HG02588 (cell line): Measurements from ENCODE around the gene GPHN.

Experiments used
- ATAC-seq: cut with Tn5 transposase; IDR thresholded peaks from one replicate; pipeline ENCODE4 v1.9.1; 2021; ENCODE audit warnings: mild to moderate bottlenecking, moderate library complexity; ENCODE audit not compliant: unreplicated experiment

The GPHN gene

DNA sequence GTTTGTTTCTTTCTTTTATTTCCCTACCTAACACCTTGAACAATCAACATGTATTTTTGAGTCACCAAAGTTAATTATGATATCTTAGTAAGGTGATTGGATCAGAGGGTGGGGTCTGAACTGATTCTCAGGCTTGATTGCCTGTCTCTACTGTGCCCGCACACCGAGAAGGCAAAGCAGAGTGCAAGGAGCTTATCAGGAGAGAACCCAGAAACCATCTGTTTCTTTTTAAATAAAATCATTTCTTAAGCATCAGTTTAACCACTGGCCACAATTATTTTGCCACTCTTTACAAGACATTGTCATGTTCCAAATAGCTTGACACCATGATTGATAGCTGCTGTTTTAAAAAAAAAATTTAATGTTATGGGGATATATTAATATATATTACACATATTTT, 684.4 kb downstream of the GPHN start:
- no peak for ATAC-seq

DNA sequence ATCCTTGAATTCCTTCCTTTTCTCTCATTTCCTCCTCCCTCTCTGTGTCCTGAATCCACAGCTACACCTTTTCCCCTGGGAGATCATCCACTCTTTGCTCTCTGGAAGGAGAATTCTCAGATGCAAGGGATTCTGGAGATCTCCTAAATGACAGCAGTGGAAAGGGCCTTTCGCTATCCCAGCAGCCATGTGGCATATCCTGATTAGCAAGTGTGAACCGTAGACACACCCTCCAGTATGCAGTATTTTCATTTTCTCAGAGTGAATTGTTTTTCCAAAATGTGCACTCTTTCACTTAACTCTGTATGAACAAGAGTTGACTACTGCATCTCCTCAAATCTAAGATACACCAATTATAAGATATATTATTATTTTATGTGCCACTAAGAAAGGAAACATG, 687.3 kb downstream of the GPHN start:
- ATAC-seq: no peak

DNA sequence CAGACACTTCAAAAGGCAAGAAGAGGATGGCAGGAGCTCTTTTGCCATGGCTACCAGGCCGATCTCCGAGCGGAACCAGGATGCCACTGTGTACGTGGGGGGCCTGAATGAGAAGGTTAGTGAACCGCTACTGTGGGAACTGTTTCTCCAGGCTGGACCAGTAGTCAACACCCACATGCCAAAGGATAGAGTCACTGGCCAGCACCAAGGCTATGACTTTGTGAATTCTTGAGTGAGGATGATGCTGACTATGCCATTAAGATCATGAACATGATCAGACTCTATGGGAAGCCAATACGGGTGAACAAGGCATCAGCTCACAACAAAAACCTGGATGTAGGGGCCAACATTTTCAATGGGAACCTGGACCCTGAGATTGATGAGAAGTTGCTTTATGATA, 691.1 kb downstream of the GPHN start:
- no peak for ATAC-seq

DNA sequence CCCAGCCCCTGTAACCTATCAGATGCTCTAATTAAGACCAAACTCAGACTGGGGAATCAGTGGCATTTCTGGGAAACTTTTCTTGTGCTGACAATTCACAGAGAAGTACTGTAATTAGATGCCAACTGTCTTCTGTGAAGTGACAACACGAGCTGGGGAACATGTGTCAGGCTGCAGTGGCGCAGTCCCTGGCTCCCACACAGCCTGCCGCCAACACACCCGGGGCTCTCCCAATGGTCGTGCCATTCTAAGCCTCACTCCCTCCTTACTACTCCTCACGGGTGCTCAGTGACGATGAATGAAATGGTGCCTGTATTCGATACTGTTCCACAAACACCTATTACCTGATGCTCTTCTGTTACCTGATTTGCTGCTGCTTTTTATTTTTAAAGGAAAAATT, 699.9 kb downstream of the GPHN start:
- no peak for ATAC-seq

DNA sequence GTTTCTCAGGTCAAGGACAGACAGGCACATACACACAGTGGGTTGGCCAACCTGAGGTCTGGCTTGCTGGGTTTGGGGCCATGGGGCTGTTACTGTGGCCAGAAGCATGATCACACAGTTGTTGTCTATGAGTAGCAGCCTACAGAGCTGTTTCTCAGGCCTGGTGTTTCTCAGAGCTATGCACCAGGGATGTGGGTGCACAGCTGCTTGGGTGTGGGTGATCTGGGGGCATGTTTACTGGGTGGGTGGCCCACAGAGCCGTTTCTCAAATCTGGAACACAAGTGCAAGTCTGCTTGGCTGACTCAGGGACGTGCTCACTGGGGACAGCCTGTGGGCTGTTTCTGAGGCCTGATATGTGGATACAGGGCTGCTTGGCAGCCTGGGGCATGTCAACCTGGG, 710.2 kb downstream of the GPHN start:
- ATAC-seq: no peak

DNA sequence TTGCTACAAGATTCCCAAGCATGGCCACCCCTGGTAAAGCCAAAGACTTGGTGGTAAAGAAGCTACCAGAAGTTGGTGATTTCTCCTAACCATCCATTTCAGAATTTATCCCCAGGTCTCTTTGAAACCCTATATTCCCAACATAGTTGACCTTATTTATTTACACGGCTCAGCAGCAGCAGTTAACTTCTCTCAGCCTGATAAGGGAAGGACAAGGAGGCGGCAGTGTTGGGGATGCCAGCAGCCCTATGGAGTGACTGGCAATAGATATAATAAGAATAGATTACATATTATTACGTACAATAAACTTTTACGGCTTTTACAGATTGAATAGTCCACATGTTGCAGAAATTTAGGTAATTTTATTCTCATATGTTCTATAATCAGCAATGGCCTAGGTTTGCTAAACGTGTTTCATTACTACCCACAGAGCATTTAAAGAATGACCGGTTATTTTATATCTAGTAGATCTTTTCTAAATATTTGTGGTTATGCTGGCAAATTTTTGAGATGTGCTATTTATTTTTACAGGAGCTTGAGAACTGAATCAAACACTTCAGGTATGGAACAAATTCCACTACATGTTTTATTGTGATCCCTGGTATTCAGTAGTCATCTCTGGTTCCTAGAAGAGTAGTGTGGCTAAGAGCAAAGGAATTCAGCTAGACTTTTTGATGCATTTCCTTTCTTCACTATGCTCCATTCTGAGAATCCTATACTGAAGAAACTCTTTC, 713.5 kb downstream of the GPHN start:
- ATAC-seq: no peak

DNA sequence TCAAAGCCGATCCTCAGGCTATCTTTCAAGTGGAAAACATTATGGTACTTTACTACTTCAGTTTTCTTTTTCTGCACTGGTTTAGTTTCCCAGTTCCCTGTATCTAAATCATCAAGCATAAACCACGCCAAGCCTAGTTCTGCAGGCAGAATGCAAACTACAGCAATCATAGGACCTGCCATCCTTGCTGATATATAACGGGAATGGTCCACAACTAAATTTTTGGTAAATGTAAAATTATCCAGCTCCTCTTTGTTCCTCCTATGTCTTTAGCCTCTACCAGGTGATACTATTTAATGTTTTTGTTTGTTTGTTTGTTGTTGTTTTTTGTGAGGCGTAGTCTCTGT, 714.0 kb downstream of the GPHN start:
- ATAC-seq: no peak

DNA sequence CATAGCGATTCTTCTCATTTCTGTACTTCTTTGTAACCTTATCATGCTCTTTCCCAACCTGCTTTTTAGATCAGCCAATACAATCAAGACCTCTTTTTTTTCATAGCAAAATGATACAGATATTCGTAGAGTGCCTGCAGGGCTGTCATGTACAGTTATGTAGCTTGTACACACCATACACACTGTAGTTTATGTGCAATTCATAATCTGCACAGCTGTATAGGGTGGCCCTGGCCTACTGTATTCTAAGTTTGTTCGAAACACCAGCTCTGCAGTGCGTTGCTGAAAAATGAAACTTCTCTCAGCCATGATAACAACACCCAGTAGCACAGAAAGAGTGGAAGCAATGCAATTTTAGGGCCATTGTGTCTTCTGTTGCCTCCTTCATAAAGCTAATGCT, 717.6 kb downstream of the GPHN start:
- no peak for ATAC-seq

DNA sequence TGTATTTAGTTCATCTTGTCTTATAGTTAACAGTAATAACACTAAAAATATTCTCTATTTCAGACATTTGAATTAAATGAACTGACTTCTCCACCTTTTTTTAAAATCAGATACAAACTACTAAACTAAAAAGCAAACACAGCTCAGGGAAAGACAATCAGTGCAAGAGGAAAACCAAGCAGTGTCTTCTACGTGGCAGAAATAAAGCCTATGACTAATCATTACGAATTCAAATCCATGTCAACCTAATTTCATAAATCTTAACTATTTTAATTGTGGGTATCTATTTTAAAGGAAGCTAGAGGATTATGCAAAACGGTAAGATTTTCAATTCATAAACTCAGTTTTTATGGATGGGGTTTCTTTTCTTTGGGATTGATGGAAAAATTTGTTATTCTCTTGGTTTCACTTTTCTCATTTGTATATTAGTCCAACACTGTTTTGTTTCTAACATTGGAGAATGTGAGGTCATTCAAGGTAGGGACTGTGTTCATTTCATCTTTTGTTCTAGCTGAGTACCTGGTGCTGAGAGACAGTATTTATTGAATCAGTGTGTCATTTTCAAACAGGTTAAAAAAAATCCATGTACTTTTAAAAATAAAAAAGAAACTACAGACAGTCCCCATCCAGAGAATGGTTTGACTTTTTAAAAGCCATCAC, 720.5 kb downstream of the GPHN start:
- no peak for ATAC-seq
